ENCODE data around the gene SNED1.

Gene SNED1

DNA sequence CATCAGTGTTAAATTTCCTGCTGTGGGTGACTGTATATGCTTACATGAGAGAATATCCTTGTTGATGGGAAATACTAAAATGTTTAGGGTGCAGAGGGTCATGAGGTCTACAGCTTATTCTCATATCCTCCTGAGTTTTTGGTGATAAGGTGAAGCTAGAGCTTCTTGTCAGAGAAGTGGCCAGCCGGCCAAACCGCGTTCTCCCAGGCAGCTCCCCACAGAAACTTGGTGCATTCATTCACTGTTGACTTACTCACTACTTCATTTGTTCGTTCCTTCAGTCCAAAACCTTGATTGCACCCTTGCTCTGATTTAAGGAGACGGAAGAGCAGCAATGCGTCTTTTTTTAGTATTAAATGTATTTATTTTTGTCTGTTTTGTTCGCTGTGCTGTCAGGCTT lies 8.7 kb downstream of the SNED1 start:
- DNase-seq, result no peak

DNA sequence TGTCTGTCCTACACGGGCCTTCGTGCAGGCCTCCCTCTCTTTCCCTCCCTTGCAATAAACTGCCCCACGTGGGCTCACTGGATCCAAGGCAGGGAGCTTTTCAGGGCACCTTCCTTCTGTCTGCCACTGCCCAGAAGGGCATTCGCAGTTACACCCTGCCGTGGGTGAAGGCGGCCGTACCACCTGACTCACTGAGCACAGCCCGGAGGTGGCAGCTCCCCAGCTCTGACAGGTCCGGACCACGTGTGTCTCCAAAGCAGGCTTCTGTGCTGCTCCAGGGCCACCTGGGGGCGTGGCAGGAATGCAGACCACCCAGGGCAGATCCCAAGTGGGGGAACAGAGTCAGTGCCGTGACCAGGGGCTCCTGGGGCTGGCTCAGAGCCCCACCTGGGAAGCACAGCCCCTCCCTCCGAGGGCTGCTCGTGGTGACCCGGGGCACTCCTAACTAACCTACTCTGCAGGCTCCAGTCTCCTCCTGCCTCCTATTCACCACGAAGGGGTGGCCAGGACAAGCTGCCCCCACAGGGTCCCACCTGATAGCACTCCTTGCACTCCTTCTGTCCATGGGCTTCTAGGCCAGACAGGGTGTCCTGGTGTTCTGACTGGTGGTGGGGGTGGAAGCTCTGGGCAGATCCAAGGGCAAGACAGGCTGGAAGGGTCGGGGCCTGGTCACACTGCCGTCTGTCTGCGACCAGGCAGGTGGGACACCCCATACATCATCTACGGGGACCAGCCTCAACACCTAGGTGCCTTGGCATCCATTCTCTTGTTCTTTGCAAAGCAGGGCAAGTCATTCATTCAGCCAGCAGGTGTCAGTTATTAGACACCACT lies 9.7 kb downstream of the SNED1 start:
- no peak for DNase-seq

GRCh38 chr2:241008711-241009121 lies 10.3 kb downstream of the SNED1 start:
- DNase-seq, result no peak

GRCh38 chr2:241009191-241009590 lies 10.8 kb downstream of the SNED1 start:
- DNase-seq, result no peak

- no peak for DNase-seq
These were observed 11.4 kb downstream of the SNED1 start for GRCh38 chr2:241009601-241010530.

DNA sequence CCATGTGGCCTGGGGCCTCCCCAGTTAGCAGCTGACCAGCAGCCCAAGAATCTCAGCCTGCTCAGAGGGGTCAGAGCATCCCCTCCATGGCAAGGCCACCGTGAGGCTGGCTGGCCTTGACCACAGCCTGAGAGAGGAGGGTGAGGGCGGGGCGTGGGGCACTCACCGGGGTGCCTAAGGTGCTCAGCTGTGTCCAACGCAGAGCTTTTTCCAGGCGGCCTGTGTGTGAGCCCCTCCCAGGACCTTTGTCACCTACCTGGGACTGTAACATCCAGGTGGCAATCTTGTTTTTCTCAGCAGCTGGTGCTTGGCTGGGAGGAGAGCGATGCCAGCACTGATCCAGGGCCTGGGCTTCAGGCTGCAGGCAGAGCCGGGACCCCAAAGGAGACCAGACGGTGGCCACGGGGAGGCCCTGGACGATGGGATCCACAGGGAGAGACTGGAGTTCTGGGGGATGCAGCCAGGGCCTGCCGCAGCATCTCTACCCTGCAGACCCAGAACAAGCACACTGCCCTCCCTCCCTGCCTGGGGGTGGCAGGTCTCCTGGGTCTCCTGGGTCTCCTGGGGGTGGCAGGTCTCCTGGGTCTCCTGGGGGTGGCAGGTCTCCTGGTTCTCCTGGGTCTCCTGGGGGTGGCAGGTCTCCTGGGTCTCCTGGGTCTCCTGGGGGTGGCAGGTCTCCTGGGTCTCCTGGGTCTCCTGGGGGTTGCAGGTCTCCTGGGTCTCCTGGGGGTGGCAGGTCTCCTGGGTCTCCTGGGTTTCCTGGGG lies 12.3 kb downstream of the SNED1 start:
- no peak for DNase-seq

DNA sequence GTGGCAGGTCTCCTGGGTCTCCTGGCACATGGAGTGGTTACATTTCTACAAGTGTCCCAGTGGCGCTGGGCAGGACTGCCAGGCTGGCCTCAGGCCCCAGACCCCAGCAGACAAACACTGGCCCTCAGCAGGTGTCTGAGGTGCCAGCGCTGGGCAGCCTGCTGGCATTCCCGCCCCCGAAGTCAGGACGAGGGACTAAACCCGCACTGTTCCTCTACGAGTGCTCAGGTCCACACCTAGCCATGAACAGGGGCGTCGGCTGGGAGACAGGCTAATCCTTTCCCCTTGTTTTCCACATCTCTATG lies 12.8 kb downstream of the SNED1 start:
- DNase-seq, result no peak

DNA sequence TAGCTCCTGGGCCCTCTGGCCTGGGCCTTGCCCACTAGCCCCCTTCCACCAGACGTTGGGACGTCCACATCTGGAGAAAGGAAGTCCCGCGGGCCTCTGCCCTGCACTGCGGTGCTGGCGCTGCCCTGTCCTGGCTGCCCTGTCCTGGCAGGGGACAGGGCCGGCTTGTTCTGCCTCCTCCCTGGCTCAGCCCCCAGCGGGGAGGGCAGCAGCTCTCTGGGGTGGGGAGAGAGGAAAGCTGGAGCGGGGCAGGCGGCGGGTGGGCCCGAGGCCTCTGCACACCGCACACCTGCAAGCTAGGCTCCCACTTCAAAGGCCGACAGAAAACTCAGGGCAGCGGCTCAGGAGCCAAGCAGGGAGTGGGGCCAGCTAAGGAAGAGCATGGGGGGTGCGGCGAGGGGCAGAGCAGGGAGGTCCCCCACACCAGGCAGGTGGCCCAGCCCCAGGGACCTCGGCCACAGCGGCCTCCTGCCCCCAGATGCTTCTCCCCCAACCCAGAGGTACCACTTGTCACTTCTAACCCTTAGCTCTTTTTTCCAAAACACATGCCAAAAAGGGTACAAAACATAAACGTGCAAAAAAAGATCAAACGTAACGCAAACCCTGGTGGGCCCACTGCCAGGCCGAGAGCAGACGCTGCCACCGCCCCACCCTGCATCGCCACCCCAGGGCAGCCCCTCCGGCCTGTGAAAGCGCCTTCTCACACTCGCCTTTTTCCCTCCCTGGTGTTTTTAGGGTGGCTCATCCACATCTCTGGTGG lies 13.5 kb downstream of the SNED1 start:
- no peak for DNase-seq

DNA sequence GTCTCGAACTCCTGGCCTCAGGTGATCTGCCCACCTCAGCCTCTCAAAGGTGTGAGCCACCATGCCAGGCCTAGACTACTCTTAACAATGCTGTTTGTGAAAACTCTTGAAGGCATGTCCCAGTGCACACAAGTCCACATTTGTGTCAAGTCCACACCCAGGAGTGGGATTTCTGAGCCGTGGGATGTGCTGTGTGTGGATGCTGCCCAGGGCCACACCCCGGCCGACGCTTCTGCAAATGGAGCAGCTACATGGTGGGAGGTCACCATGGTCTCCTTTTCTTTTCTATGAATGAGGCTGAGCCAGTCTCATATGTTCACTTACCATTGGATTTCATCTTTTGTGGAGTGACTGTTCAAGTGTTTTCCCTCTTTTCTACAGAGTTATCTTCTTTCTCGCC lies 15.8 kb downstream of the SNED1 start:
- no peak for DNase-seq

GRCh38 chr2:241014764-241015163 lies 16.3 kb downstream of the SNED1 start:
- no peak for DNase-seq

DNA sequence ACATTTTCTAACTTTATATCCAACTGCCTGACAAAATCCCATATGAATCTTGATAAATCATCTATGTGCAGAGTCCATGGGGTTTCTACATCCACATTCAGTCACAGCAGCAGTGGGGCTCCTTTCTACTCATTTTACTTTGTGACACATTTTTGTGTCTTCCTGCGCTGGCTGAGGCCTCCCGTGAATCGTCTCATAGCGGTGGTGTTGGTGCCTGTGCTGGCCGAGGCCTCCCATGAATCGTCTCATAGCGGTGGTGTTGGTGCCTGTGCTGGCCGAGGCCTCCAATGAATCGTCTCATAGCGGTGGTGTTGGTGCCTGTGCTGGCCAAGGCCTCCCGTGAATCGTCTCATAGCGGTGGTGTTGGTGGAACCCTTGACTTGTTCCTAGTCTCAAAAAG lies 17.0 kb downstream of the SNED1 start:
- DNase-seq, result no peak

DNA sequence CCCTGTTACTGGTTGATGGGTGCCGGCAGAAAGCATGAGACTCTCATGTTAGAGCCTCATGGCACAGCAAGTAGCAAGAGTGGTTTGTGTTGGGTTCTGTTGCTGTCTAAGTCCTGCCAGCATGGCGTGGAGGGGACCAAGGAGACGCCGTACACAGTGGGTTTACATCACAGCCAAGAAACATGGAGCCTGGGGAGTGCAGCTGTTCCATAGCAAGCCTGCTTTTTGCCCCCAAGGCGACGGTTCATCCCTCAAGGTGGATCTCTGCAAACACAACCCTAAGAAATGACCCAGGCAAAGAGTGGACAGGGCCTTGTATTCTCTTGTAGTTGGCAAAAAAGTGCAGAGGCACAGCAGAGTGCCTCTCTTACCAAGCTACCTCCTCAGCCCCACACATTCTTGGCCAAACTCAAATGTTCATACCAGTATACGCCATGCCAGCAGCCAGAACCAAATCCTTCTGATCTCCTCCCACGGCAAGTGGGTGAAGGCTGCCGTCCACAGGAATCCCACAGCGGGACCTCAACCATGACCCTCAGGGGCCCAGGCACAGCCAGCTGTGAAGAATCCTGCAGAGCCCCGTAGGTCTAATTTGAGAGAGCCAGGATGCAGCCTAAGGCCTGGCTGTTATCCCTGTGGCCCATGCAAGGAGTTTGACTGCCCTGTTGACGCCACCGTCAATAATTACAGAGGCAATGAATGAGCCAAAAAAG lies 19.0 kb downstream of the SNED1 start:
- no peak for DNase-seq

GRCh38 chr2:241018051-241018891 lies 19.9 kb downstream of the SNED1 start:
- DNase-seq, result no peak

- no peak for DNase-seq
These were observed 21.2 kb downstream of the SNED1 start for GRCh38 chr2:241019441-241020139.

DNA sequence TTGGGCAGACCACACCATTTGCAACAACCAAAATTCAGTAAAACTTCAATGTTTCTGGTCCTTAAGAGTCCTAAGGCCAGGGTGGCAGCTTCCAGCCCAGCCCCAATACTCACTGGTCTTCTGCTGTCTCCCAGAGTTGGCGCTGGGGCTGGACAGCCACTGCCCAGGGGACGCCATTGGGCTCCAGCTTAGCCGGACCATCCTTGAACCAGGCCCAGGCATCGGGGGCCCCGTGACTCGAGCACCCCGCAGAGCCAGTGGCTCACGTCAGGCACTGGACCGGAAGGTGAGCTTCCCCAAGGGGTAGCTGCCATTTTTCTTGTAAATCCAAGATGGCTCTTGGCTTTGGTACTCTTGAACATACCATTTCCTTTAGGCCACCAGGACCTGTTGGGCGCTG lies 21.8 kb downstream of the SNED1 start:
- DNase-seq, result no peak

DNA sequence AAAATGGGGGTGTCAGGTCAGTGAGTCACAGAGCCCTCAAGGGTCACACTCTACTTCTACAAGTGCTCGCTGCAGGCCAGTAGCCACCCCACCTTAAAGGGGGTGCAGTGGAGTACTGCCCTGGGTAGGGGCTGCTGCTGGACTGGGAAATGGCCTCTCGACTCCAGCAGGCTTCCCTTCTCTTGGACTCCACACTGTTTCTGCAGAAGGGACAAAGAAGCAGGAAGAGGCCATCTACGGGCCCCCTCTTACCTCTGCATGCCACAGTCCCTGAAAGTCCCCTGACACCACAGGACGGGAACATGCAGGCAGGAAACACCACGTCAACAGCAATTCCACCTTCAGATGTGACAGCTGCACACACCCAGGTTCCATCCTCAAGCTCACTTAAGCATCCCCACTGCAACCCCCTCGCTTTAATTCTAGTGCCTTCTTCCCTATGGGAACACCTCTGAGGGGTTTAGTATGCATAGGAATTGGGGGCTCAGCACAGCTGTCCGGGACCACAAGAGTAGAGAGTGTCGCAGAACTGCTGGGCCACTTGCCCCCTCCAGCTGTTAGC lies 22.3 kb downstream of the SNED1 start:
- DNase-seq, result no peak

- DNase-seq, result no peak
These were observed 27.2 kb downstream of the SNED1 start for GRCh38 chr2:241025639-241026038.

DNA sequence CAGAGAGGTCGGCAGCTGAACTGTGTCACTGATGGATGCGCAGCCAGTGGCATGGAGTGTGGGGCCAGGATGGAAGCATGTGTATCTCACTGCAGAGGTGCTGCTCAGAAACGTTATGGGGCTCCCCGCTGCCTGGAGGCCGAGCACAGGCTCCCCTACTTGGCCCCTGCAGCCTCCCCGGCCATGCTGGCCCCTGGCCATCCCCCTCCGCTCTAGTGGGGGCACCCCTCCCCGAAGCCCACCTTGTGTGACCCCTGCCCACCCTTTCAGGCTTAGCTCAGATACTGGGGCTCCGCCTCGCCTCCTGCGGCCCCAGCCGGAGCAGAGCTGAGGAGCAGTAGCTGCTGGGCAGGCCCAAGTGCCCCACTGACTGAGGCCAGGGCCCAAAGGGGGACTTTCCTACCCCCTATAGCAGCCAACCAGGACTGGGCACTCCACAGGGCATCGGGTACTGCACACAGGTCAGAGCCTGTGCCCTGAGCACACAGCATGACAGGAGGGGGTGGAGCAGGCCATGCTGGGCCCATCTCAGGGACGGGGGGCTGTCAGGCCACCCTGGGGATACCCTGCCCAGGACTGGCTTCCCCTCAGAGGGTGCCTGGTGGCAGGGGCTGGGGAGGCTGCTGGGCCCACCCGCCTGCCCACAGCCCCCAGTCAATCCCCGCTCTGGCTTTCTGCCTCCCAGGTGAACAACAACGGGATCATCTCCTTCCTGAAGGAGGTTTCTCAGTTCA lies 31.3 kb downstream of the SNED1 start:
- DNase-seq, result no peak

DNA sequence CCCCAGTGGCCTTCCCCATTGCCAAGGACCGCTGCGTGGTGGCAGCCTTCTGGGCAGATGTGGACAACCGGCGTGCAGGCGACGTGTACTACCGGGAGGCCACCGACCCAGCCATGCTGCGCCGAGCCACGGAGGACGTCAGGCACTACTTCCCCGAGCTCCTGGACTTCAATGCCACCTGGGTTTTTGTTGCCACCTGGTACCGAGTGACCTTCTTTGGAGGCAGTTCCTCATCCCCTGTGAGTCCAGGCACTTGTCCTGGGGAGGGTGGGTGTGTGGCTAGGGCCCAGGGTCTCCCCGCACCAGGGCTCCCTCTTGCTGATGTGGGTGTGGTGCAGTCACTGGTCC lies 31.9 kb downstream of the SNED1 start:
- no peak for DNase-seq

Data from stimulated activated CD4-positive, alpha-beta T cell treated with anti-CD3 and anti-CD28 coated beads, Interleukin-12 subunit alpha, Interleukin-12 subunit beta, amount 100 ng/mL, for 4 hours (primary cell).